Esophagus squamous epithelium (tissue), 4 donors: ENCODE measurements around the gene RUNX1.

Experiments
- POLR2A ChIP-seq, 4 donors: fragments of 450-650 bp; IDR thresholded peaks; one replicate each; pipeline ENCODE4 v1.6.1; 2017; ENCODE audit warnings: antibody characterized with exemption in 4 of 4, mild to moderate bottlenecking in 4 of 4, moderate library complexity in 3 of 4
- TF ChIP-seq, protein P1 (sequence below), 6 experiments: fragments of 450-650 bp in 4 of 6; fragments of 200-600 bp in 2 of 6; sonication (generic) in 2 of 6; IDR thresholded peaks; one replicate each; pipeline ENCODE4 v1.5.1; 2016 to 2019; ENCODE audit warnings: antibody characterized with exemption in 6 of 6, mild to moderate bottlenecking in 4 of 6, moderate library complexity in 4 of 6

DNA sequence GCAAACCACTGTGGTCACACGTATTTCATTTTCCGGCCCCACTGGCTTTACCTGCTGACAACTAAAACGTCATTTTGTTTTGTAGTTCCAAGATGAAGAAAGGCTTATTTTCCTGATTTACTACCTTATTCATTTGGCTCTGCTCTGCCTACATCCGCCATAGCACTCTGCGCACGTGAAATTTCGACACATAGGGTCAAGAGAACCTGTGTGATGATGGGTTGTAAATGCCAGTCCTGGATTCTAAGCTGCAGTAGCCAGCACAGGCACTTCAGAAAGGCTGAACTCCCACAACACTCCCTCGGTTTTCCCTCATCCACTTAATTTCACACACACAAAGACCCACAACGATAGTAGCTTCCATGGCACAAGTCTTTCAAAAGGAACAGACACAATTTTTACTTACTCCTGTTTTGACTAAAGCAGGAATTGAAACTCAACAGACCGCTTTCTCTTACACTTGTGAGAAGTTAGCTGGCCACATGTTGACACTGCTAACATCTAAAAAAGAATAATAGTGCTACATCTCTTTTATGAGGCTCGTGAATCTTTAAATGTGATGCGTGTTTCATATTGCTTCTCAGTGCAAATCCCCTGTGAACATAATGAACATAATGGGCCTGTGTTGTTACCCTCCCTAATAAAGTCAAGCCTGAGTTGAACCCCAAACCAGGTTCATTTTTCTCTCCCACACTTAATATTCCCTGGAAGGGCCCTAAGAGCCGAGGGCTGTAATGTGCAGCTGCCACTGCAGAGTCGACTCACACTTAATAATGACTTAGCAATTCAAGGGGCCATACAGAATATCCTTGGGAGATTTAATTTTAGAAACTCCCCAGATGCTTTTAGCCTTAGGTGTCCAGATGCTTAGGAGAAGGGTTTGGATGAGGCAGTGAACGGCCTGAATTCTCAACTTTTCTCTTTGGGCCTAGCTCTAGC lies 1.5 kb upstream of the RUNX1 start:
- TF ChIP-seq, protein P1, sequence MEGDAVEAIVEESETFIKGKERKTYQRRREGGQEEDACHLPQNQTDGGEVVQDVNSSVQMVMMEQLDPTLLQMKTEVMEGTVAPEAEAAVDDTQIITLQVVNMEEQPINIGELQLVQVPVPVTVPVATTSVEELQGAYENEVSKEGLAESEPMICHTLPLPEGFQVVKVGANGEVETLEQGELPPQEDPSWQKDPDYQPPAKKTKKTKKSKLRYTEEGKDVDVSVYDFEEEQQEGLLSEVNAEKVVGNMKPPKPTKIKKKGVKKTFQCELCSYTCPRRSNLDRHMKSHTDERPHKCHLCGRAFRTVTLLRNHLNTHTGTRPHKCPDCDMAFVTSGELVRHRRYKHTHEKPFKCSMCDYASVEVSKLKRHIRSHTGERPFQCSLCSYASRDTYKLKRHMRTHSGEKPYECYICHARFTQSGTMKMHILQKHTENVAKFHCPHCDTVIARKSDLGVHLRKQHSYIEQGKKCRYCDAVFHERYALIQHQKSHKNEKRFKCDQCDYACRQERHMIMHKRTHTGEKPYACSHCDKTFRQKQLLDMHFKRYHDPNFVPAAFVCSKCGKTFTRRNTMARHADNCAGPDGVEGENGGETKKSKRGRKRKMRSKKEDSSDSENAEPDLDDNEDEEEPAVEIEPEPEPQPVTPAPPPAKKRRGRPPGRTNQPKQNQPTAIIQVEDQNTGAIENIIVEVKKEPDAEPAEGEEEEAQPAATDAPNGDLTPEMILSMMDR (IDR thresholded peaks at IDR 0.05): no peak
- no peak for TF ChIP-seq POLR2A (IDR thresholded peaks at IDR 0.05)
